A673 (cell line): Measurements from ENCODE around the gene CD19. TPM values are rescaled to one million over a fixed set of nuclear protein-coding genes. Genes with fewer than 3 reads are reported as not detected.
A peak's percentile ranks its signal among the peaks of the same experiment; 100 is the strongest.

Experiments used
- BruUV-seq: library from RNA; stranded (reverse); fragments of 400-500 nt; replicated peaks from 2 replicates; lab custom pipeline; 2021; lab: Mats Ljungman, UMichigan
- CTCF ChIA-PET: fragments of 300-600 bp; sonication (Branson Sonifier 250); formaldehyde crosslinking; loops from one replicate; lab custom pipeline; 2022; ENCODE audit warnings: antibody characterized with exemption; lab: Charles Lee
- POLR2A ChIA-PET: fragments of 300-600 bp; sonication (Branson Sonifier 250); formaldehyde crosslinking; loops from one replicate; lab custom pipeline; 2022; ENCODE audit warnings: antibody characterized with exemption; ENCODE audit not compliant: low non-redundant PET; lab: Charles Lee
- DNase-seq: peaks from one replicate; pipeline ENCODE4 v3.0.0-alpha.2; 2015; ENCODE audit warnings: low spot score
- H3K27ac ChIP-seq: fragments of 200-600 bp; sonication (generic); 2 replicates; pipeline ENCODE4 v1.5.1; 2016; ENCODE audit warnings: mixed run types, low read depth, mild to moderate bottlenecking, mixed read lengths, antibody characterized with exemption, low read length; ENCODE audit not compliant: poor library complexity, severe bottlenecking
- H3K27me3 ChIP-seq: fragments of 200-600 bp; sonication (generic); replicated peaks from 2 replicates; pipeline ENCODE4 v1.6.1; 2017; ENCODE audit warnings: mixed run types, low read depth, mild to moderate bottlenecking, mixed read lengths, antibody characterized with exemption, low read length; ENCODE audit not compliant: insufficient read depth, poor library complexity
- H3K36me3 ChIP-seq: fragments of 200-600 bp; sonication (generic); 2 replicates; pipeline ENCODE4 v1.6.1; 2016; ENCODE audit warnings: mixed run types, mild to moderate bottlenecking, mixed read lengths, antibody characterized with exemption, low read length; ENCODE audit not compliant: insufficient read depth, poor library complexity, severe bottlenecking
- H3K4me1 ChIP-seq: fragments of 200-600 bp; sonication (generic); 2 replicates; pipeline ENCODE4 v1.6.1; 2017; ENCODE audit warnings: mixed run types, mild to moderate bottlenecking, mixed read lengths, antibody characterized with exemption, low read length; ENCODE audit not compliant: insufficient read depth, poor library complexity, severe bottlenecking
- H3K4me3 ChIP-seq: fragments of 200-600 bp; sonication (generic); 2 replicates; pipeline ENCODE4 v1.5.1; 2016; ENCODE audit warnings: low read depth, mixed run types, mild to moderate bottlenecking, mixed read lengths, low read length; ENCODE audit not compliant: poor library complexity, severe bottlenecking
- H3K9me3 ChIP-seq: fragments of 200-600 bp; sonication (generic); 2 replicates; pipeline ENCODE4 v1.6.1; 2016; ENCODE audit warnings: mixed run types, low read depth, mild to moderate bottlenecking, mixed read lengths, antibody characterized with exemption, low read length; ENCODE audit not compliant: poor library complexity, severe bottlenecking
- EZH2 ChIP-seq: fragments of 200-600 bp; sonication (generic); IDR thresholded peaks from 2 replicates; pipeline ENCODE4 v1.6.1; 2017; ENCODE audit warnings: borderline replicate concordance, low read depth, mild to moderate bottlenecking, mixed read lengths, antibody characterized with exemption, low read length; ENCODE audit not compliant: poor library complexity, severe bottlenecking
- intact Hi-C: fragments of 100-400 bp; cut with micrococcal nuclease; formaldehyde crosslinking; loops from one replicate; pipeline ENCODE4 v1.10.0; 2022; ENCODE audit not compliant: unreplicated experiment
- total RNA-seq: library from RNA; stranded (reverse); gene quantifications from 2 replicates; pipeline ENCODE4 v1.2.3, GENCODE V29; 2021
- TF ChIP-seq, protein P1 (sequence below): fragments of 300-800, 200-600 bp; sonication (generic); conservative IDR thresholded peaks from 2 replicates; pipeline ENCODE4 v1.5.1; 2017; ENCODE audit warnings: low read depth, mild to moderate bottlenecking, antibody characterized with exemption, low read length, moderate library complexity, mixed read lengths

The CD19 gene
- total RNA-seq, 1 experiment from 2014 or later = not detected

DNA sequence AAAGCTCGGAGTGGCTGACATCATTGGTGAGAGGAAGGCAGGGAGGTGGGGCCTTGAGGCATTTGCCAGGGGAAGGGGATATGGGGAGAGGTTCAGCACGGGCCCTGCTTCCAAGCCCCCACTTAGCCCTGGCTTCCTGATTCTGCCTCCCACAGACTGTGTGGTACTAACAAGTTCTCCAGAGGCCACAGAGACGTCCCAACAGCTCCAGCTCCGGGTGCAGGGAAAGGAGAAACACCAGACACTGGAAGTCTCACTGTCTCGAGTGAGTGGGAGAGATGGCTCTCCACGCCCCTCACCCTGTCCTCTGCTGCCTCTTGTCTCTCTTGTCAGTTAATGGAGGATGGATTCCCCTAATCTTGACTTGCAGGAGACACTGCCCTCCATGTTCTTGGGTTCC lies 27.1 kb downstream of the CD19 start:
- no peak overlapping the region for H3K27ac ChIP-seq
- POLR2A ChIA-PET = no interaction called here
- H3K27me3 ChIP-seq = no peaks in the 10 kb centered on the region
- intact Hi-C loops = no loop called here
- H3K4me1 ChIP-seq = no peaks in the 10 kb centered on the region
- no TSS peak for BruUV-seq
- CTCF ChIA-PET = no interaction called here
- no peak for TF ChIP-seq EZH2
- TF ChIP-seq, protein P1, sequence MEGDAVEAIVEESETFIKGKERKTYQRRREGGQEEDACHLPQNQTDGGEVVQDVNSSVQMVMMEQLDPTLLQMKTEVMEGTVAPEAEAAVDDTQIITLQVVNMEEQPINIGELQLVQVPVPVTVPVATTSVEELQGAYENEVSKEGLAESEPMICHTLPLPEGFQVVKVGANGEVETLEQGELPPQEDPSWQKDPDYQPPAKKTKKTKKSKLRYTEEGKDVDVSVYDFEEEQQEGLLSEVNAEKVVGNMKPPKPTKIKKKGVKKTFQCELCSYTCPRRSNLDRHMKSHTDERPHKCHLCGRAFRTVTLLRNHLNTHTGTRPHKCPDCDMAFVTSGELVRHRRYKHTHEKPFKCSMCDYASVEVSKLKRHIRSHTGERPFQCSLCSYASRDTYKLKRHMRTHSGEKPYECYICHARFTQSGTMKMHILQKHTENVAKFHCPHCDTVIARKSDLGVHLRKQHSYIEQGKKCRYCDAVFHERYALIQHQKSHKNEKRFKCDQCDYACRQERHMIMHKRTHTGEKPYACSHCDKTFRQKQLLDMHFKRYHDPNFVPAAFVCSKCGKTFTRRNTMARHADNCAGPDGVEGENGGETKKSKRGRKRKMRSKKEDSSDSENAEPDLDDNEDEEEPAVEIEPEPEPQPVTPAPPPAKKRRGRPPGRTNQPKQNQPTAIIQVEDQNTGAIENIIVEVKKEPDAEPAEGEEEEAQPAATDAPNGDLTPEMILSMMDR = no peak
- no peak overlapping the region for H3K4me3 ChIP-seq
- no peaks in the 10 kb centered on the region for H3K9me3 ChIP-seq
- peaks cover 67% of the 10 kb centered on the region for H3K36me3 ChIP-seq
- DNase-seq = no peak

DNA sequence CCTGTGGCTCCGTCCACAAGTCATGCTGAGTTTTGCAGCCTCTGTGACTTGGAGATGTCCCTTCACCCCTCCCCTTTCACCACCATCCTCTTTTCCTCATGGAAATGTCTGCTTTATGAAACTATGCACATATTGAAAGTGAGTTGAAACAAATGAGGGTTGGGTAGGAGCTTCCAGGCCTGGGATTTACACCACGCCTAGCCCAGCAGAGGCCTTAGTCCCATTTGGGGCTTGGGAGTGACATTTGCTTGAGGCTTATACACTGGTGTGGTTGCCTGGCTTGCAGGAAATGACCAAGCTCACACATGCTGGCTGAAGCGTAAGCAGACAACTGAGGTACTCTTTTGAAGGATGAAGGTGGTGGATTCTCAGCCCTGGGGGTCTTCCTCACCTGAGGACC lies 32.3 kb downstream of the CD19 start:
- no peak overlapping the region for H3K27ac ChIP-seq
- no peaks in the 10 kb centered on the region for H3K9me3 ChIP-seq
- DNase-seq = no peak
- TSS peak; percentile 23 for BruUV-seq
- ChIA-PET CTCF (no interaction called here), POLR2A (no interaction called here)
- H3K36me3 ChIP-seq = peaks cover 37% of the 10 kb centered on the region
- H3K4me3 ChIP-seq = no peak overlapping the region
- TF ChIP-seq EZH2 = no peak
- TF ChIP-seq, protein P1 = no peak
- no peaks in the 10 kb centered on the region for H3K27me3 ChIP-seq
- intact Hi-C loops = no loop called here
- no peaks in the 10 kb centered on the region for H3K4me1 ChIP-seq

DNA sequence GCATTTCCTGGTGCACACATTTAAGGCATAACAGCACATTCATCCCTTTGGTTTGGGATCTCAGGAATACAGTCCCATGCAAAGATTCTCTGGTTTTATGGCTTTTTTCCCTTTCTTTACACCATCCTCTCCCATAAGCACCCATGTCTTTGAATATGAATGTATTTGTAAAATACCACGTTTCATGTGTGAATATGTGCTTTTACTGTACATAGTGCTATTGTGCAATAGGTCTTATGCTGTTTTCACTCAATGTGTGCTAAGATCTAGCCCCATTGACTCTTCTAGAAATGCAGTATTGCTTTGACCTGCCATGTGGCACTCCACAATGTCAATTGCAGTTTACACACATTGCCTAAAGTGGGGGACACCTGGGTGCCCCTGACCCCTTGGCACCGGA lies 32.7 kb downstream of the CD19 start:
- POLR2A ChIA-PET = no interaction called here

More for the DNA sequence above, 32.7 kb downstream of the CD19 start:
- Histone ChIP-seq H3K27ac (no peak overlapping the region), H3K27me3 (no peaks in the 10 kb centered on the region), H3K4me3 (no peak overlapping the region), H3K4me1 (no peaks in the 10 kb centered on the region), H3K36me3 (peaks cover 34% of the 10 kb centered on the region), H3K9me3 (no peaks in the 10 kb centered on the region)
- CTCF ChIA-PET = no interaction called here
- BruUV-seq = no TSS peak
- DNase-seq = no peak
- intact Hi-C loops = no loop called here
- TF ChIP-seq, protein P1 = no peak
- no peak for TF ChIP-seq EZH2
